Liver (tissue), 9 donors: ENCODE results near the gene RTN1. TPM values are rescaled to one million over a fixed set of nuclear protein-coding genes. Genes with fewer than 3 reads are reported as not detected.

ENCODE experiments used
- DNase-seq: peaks from one replicate; pipeline ENCODE4 v3.0.0-alpha.2; 2017; ENCODE audit warnings: low spot score
- H3K27ac ChIP-seq, 2 donors: one replicate each; pipeline ENCODE4 v1.7.0; 2013; ENCODE audit warnings: inconsistent platforms in 2 of 2, low read length in 2 of 2, control low read depth in 1 of 2, low read depth in 1 of 2, mild to moderate bottlenecking in 1 of 2
- H3K27me3 ChIP-seq, 4 donors: one replicate each; pipeline versions ENCODE4 v1.6.1 to v1.7.0; 2013; ENCODE audit warnings: low read length in 3 of 4, inconsistent platforms in 1 of 4, mild to moderate bottlenecking in 1 of 4, moderate library complexity in 1 of 4; ENCODE audit not compliant: control insufficient read depth in 4 of 4, insufficient read depth in 4 of 4
- H3K36me3 ChIP-seq, 4 donors: one replicate each; pipeline versions ENCODE4 v1.6.1 to v1.7.0; 2013; ENCODE audit warnings: low read length in 3 of 4, mild to moderate bottlenecking in 3 of 4, low read depth in 1 of 4, moderate library complexity in 1 of 4; ENCODE audit not compliant: control insufficient read depth in 4 of 4, insufficient read depth in 3 of 4
- H3K4me1 ChIP-seq, 4 donors: one replicate each; pipeline versions ENCODE4 v1.6.1 to v1.7.0; 2013; ENCODE audit warnings: low read length in 3 of 4, mild to moderate bottlenecking in 3 of 4, moderate library complexity in 1 of 4; ENCODE audit not compliant: control insufficient read depth in 4 of 4, insufficient read depth in 4 of 4
- H3K4me3 ChIP-seq, 3 donors: one replicate each; pipeline versions ENCODE4 v1.6.1 to v1.7.0; 2013; ENCODE audit warnings: low read length in 3 of 3, control low read depth in 1 of 3, low read depth in 1 of 3, mild to moderate bottlenecking in 1 of 3
- H3K9ac ChIP-seq, 2 donors: one replicate each; pipeline ENCODE4 v1.7.0; 2013; ENCODE audit warnings: low read length in 2 of 2, mild to moderate bottlenecking in 2 of 2, moderate library complexity in 2 of 2, control low read depth in 1 of 2, low read depth in 1 of 2
- H3K9me3 ChIP-seq, 4 donors: one replicate each; pipeline versions ENCODE4 v1.6.1 to v1.7.0; 2013; ENCODE audit warnings: low read length in 3 of 4; ENCODE audit not compliant: control insufficient read depth in 4 of 4
- EGR1 ChIP-seq, 2 donors: IDR thresholded peaks; 2 replicates each; pipeline ENCODE4 v1.6.1; 2016 to 2018; ENCODE audit warnings: antibody characterized with exemption in 2 of 2, low read depth in 2 of 2
- FOXA1 ChIP-seq: IDR thresholded peaks from 2 replicates; pipeline ENCODE4 v1.6.1; 2016; ENCODE audit warnings: antibody characterized with exemption
- FOXA2 ChIP-seq: IDR thresholded peaks from 2 replicates; pipeline ENCODE4 v1.6.1; 2016; ENCODE audit warnings: antibody characterized with exemption
- HNF4A ChIP-seq, 2 donors: conservative IDR thresholded peaks; 2 replicates each; pipeline ENCODE4 v1.6.1; 2016; ENCODE audit warnings: antibody characterized with exemption in 2 of 2, mild to moderate bottlenecking in 2 of 2
- HNF4G ChIP-seq: IDR thresholded peaks from 2 replicates; pipeline ENCODE4 v1.6.1; 2016; ENCODE audit warnings: antibody characterized with exemption
- JUND ChIP-seq, 2 donors: IDR thresholded peaks; 2 replicates each; pipeline ENCODE4 v1.6.1; 2016; ENCODE audit warnings: antibody characterized with exemption in 2 of 2
- NR2F2 ChIP-seq: IDR thresholded peaks from 2 replicates; pipeline ENCODE4 v1.6.1; 2016; ENCODE audit warnings: antibody characterized with exemption
- RAD21 ChIP-seq, 2 donors: IDR thresholded peaks; 2 replicates each; pipeline ENCODE4 v1.6.1; 2016; ENCODE audit warnings: antibody characterized with exemption in 2 of 2, mild to moderate bottlenecking in 2 of 2
- RXRA ChIP-seq, 2 donors: IDR thresholded peaks; 2 replicates each; pipeline ENCODE4 v1.6.1; 2017 to 2018; ENCODE audit warnings: antibody characterized with exemption in 2 of 2, mild to moderate bottlenecking in 1 of 2
- SP1 ChIP-seq: IDR thresholded peaks from 2 replicates; pipeline ENCODE4 v1.6.1; 2018; ENCODE audit warnings: antibody characterized with exemption, mild to moderate bottlenecking
- YY1 ChIP-seq: IDR thresholded peaks from 2 replicates; pipeline ENCODE4 v1.6.1; 2016; ENCODE audit warnings: antibody characterized with exemption, mild to moderate bottlenecking
- polyA plus RNA-seq, 2 donors: library from polyadenylated mRNA; stranded (reverse) in 1 of 2; unstranded in 1 of 2; fragments of 200-250 nt in 1 of 2; fragments of >200 nt in 1 of 2; fragmentation: Nextera tagmentation in 1 of 2; extraction: Ambion mirVana in 1 of 2; gene quantifications; one replicate each; pipeline versions ENCODE4 v1.2.1 to v1.2.3, GENCODE V29; 2013 to 2015
- total RNA-seq, 2 donors: library from RNA; depleted of rRNA; stranded (reverse); fragments of >200 nt; gene quantifications; one replicate each; pipeline ENCODE4 v1.2.3, GENCODE V29; 2014
- TF ChIP-seq, protein P1 (sequence below): IDR thresholded peaks from 2 replicates; pipeline ENCODE4 v1.6.1; 2016; ENCODE audit warnings: antibody characterized with exemption
- TF ChIP-seq, protein P2 (sequence below): IDR thresholded peaks from 2 replicates; pipeline ENCODE4 v1.6.1; 2016; ENCODE audit warnings: antibody characterized with exemption, mild to moderate bottlenecking
- TF ChIP-seq, protein P3 (sequence below): fragments of 150-350 bp; IDR thresholded peaks from 2 replicates; pipeline ENCODE4 v1.5.1; 2017; ENCODE audit warnings: improper control_type of control experiment, low read depth, low read length; ENCODE audit not compliant: missing input control
- TF ChIP-seq, protein P4 (sequence below): IDR thresholded peaks from 2 replicates; pipeline ENCODE4 v1.6.1; 2016; ENCODE audit warnings: antibody characterized with exemption
- TF ChIP-seq, protein P5 (sequence below): IDR thresholded peaks from 2 replicates; pipeline ENCODE4 v1.6.1; 2016; ENCODE audit warnings: antibody characterized with exemption
- donor health status: healthy.
- donor health status: healthy.
- donor health status: healthy.
- donor health status: healthy.
- donor health status: healthy.

The RTN1 gene
- total and polyA plus RNA-seq, 4 donors, result 0.08 to 1.8 (median 0.37) TPM

DNA sequence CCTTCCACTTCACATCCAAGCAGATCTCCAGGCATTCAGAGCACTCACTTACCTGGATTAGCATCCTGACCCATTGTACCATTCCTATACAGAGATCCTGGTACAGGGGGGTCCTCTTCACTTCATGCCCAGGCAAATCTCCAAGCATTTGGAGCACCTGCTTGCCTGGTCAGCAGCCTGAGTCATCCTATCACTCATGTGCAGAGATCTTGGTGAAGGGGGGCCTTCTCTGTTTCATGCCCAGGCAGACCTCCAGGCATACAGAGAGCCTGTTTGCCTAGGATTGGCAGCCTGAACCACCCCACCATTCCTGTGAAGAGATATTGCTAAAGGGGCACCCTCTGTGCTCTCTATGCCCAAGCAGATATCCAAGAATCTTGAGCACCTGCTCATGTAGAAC, 182.9 kb downstream of the RTN1 start:
- TF ChIP-seq HNF4G, result no peak
- TF ChIP-seq HNF4A (conservative IDR thresholded peaks at IDR 0.05), result no peak
- no peak for TF ChIP-seq RXRA (IDR thresholded peaks at IDR 0.05)
- TF ChIP-seq, protein P1, sequence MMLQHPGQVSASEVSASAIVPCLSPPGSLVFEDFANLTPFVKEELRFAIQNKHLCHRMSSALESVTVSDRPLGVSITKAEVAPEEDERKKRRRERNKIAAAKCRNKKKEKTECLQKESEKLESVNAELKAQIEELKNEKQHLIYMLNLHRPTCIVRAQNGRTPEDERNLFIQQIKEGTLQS, result no peak
- TF ChIP-seq, protein P2, sequence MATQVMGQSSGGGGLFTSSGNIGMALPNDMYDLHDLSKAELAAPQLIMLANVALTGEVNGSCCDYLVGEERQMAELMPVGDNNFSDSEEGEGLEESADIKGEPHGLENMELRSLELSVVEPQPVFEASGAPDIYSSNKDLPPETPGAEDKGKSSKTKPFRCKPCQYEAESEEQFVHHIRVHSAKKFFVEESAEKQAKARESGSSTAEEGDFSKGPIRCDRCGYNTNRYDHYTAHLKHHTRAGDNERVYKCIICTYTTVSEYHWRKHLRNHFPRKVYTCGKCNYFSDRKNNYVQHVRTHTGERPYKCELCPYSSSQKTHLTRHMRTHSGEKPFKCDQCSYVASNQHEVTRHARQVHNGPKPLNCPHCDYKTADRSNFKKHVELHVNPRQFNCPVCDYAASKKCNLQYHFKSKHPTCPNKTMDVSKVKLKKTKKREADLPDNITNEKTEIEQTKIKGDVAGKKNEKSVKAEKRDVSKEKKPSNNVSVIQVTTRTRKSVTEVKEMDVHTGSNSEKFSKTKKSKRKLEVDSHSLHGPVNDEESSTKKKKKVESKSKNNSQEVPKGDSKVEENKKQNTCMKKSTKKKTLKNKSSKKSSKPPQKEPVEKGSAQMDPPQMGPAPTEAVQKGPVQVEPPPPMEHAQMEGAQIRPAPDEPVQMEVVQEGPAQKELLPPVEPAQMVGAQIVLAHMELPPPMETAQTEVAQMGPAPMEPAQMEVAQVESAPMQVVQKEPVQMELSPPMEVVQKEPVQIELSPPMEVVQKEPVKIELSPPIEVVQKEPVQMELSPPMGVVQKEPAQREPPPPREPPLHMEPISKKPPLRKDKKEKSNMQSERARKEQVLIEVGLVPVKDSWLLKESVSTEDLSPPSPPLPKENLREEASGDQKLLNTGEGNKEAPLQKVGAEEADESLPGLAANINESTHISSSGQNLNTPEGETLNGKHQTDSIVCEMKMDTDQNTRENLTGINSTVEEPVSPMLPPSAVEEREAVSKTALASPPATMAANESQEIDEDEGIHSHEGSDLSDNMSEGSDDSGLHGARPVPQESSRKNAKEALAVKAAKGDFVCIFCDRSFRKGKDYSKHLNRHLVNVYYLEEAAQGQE, result no peak
- TF ChIP-seq, protein P3, sequence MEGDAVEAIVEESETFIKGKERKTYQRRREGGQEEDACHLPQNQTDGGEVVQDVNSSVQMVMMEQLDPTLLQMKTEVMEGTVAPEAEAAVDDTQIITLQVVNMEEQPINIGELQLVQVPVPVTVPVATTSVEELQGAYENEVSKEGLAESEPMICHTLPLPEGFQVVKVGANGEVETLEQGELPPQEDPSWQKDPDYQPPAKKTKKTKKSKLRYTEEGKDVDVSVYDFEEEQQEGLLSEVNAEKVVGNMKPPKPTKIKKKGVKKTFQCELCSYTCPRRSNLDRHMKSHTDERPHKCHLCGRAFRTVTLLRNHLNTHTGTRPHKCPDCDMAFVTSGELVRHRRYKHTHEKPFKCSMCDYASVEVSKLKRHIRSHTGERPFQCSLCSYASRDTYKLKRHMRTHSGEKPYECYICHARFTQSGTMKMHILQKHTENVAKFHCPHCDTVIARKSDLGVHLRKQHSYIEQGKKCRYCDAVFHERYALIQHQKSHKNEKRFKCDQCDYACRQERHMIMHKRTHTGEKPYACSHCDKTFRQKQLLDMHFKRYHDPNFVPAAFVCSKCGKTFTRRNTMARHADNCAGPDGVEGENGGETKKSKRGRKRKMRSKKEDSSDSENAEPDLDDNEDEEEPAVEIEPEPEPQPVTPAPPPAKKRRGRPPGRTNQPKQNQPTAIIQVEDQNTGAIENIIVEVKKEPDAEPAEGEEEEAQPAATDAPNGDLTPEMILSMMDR, result no peak
- no peak for TF ChIP-seq JUND (IDR thresholded peaks at IDR 0.05)
- TF ChIP-seq NR2F2, result no peak
- TF ChIP-seq, protein P4, sequence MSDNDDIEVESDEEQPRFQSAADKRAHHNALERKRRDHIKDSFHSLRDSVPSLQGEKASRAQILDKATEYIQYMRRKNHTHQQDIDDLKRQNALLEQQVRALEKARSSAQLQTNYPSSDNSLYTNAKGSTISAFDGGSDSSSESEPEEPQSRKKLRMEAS, result no peak
- no peak for TF ChIP-seq FOXA2
- TF ChIP-seq FOXA1, result no peak
- TF ChIP-seq, protein P5, sequence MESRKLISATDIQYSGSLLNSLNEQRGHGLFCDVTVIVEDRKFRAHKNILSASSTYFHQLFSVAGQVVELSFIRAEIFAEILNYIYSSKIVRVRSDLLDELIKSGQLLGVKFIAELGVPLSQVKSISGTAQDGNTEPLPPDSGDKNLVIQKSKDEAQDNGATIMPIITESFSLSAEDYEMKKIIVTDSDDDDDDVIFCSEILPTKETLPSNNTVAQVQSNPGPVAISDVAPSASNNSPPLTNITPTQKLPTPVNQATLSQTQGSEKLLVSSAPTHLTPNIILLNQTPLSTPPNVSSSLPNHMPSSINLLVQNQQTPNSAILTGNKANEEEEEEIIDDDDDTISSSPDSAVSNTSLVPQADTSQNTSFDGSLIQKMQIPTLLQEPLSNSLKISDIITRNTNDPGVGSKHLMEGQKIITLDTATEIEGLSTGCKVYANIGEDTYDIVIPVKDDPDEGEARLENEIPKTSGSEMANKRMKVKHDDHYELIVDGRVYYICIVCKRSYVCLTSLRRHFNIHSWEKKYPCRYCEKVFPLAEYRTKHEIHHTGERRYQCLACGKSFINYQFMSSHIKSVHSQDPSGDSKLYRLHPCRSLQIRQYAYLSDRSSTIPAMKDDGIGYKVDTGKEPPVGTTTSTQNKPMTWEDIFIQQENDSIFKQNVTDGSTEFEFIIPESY, result no peak
- no peak for TF ChIP-seq YY1
- TF ChIP-seq RAD21 (IDR thresholded peaks at IDR 0.05), result no peak
- no peak for TF ChIP-seq SP1
- TF ChIP-seq EGR1 (IDR thresholded peaks at IDR 0.05; ENCODE audit: low read depth in 2 of 2), result no peak
- H3K4me3 ChIP-seq, result no peak overlapping the region
- no peaks in the 10 kb centered on the region for H3K36me3 ChIP-seq
- no peak for DNase-seq
- H3K4me1 ChIP-seq, result no peaks in the 10 kb centered on the region
- H3K9me3 ChIP-seq, result no peaks in the 10 kb centered on the region
- H3K9ac ChIP-seq, result no peak overlapping the region
- no peak overlapping the region for H3K27ac ChIP-seq
- H3K27me3 ChIP-seq, result no peaks in the 10 kb centered on the region

DNA sequence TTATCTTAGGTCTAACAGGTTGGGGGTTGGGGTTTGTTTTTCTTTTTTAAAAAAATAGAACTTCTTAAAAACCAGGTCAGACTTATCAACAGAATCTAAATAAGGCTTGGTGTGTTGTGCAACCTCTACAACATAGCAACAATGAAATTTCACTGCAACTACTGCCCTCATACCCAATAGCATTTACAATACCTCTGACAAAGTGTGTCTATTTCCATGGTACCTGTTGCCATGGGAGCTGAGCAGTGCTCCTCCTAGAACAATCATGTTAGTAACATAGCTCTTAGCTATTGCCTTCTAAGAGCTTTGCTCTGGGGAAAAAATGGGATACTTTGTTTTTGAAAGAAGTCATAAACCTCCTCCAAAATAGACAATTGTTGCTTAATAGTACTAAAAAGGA, 190.7 kb downstream of the RTN1 start:
- H3K4me1 ChIP-seq, result no peaks in the 10 kb centered on the region
- H3K27ac ChIP-seq, result no peak overlapping the region
- H3K4me3 ChIP-seq, result no peak overlapping the region
- no peaks in the 10 kb centered on the region for H3K9me3 ChIP-seq
- TF ChIP-seq, protein P2, result no peak
- TF ChIP-seq SP1 (no peak), NR2F2 (no peak), FOXA2 (no peak), FOXA1 (no peak), EGR1 (IDR thresholded peaks at IDR 0.05; ENCODE audit: low read depth in 2 of 2) (no peak), YY1 (no peak), HNF4G (no peak), RXRA (IDR thresholded peaks at IDR 0.05) (no peak)
- TF ChIP-seq, protein P1, result no peak
- H3K36me3 ChIP-seq, result no peaks in the 10 kb centered on the region
- H3K9ac ChIP-seq, result no peak overlapping the region
- no peaks in the 10 kb centered on the region for H3K27me3 ChIP-seq
- DNase-seq, result no peak
